ENCODE measurements around the gene PHLDB1.

- TF ChIP-seq POLR2AphosphoS5 (IDR thresholded peaks at IDR 0.05; ENCODE audit: low read depth, low read length) = no peak
- TF ChIP-seq POLR2A (IDR thresholded peaks at IDR 0.05; ENCODE audit: low read depth, low read length) = no peak
- no peak for TF ChIP-seq TAF1 (IDR thresholded peaks at IDR 0.05; ENCODE audit: low read depth, low read length)
These were observed 37.7 kb upstream of the PHLDB1 start for GRCh38 chr11:118569670-118570069.

Measured in GM12891 (cell line).